Upper lobe of left lung (tissue), 6 donors: ENCODE measurements around the gene CTCF. TPM values are rescaled to one million over a fixed set of nuclear protein-coding genes. Genes with fewer than 3 reads are reported as not detected.

ENCODE experiments used
- ATAC-seq, 2 donors: fragments of 200-7000 bp; cut with Tn5 transposase; one replicate each; pipeline ENCODE4 v1.9.1; 2022; ENCODE audit warnings: mild to moderate bottlenecking in 2 of 2, moderate library complexity in 2 of 2; ENCODE audit not compliant: low FRiP score in 2 of 2
- DNase-seq, 2 donors: peaks; one replicate each; pipeline ENCODE4 v3.0.0-alpha.2; 2019 to 2020
- H3K27ac ChIP-seq, 4 donors: fragments of 200-600 bp; sonication (generic); one replicate each; pipeline ENCODE4 v1.5.1; 2016 to 2019
- H3K27me3 ChIP-seq, 4 donors: fragments of 200-600 bp; sonication (generic); one replicate each; pipeline ENCODE4 v1.5.1; 2017 to 2019
- H3K36me3 ChIP-seq, 4 donors: fragments of 200-600 bp; sonication (generic); one replicate each; pipeline ENCODE4 v1.5.1; 2016 to 2019
- H3K4me1 ChIP-seq, 4 donors: fragments of 200-600 bp; sonication (generic); one replicate each; pipeline ENCODE4 v1.5.1; 2018 to 2019
- H3K4me3 ChIP-seq, 4 donors: fragments of 200-600 bp; sonication (generic); one replicate each; pipeline ENCODE4 v1.5.1; 2017 to 2019; ENCODE audit warnings: mild to moderate bottlenecking in 2 of 4, moderate library complexity in 1 of 4
- H3K9me3 ChIP-seq, 4 donors: fragments of 200-600 bp; sonication (generic); one replicate each; pipeline ENCODE4 v1.5.1; 2018 to 2019
- EP300 ChIP-seq, 4 donors: sonication (generic); formaldehyde crosslinking; IDR thresholded peaks; one replicate each; pipeline ENCODE4 v1.5.1; 2017; ENCODE audit warnings: antibody characterized with exemption in 4 of 4, control low read depth in 2 of 4
- POLR2A ChIP-seq, 4 donors: fragments of 450-650 bp; IDR thresholded peaks; one replicate each; pipeline ENCODE4 v1.5.1; 2016 to 2017; ENCODE audit warnings: antibody characterized with exemption in 4 of 4, mild to moderate bottlenecking in 2 of 4
- POLR2AphosphoS5 ChIP-seq, 2 donors: sonication (generic); formaldehyde crosslinking; IDR thresholded peaks; one replicate each; pipeline ENCODE4 v1.5.1; 2017; ENCODE audit warnings: antibody characterized with exemption in 2 of 2
- WGBS, 2 donors: methylation state at CpG; one replicate each; pipeline ENCODE4 v1.1.5; 2017 to 2018; 5-methylcytosine and 5-hydroxymethylcytosine counted together
- total RNA-seq, 6 donors: library from RNA; depleted of rRNA in 4 of 6; stranded (reverse); fragments of >200 nt in 4 of 6; gene quantifications; one replicate each; pipeline versions ENCODE4 v1.1.0 to v1.2.1, GENCODE V29; 2016 to 2021
- TF ChIP-seq, protein P1 (sequence below), 6 experiments: fragments of 450-650 bp in 4 of 6; fragments of 200-600 bp in 2 of 6; sonication (generic) in 2 of 6; IDR thresholded peaks; one replicate each; pipeline ENCODE4 v1.5.1; 2016 to 2019; ENCODE audit warnings: antibody characterized with exemption in 6 of 6
- donor health status: DM: no; HTN: no; CAD: no; lungs with moderate emphysema.
- donor health status: DM: no; HTN: yes; CAD: no; lungs with severe emphysema.

The CTCF gene
- total RNA-seq, 6 donors from 2014 or later = 29.7 to 42.6 (median 34.2) TPM

DNA sequence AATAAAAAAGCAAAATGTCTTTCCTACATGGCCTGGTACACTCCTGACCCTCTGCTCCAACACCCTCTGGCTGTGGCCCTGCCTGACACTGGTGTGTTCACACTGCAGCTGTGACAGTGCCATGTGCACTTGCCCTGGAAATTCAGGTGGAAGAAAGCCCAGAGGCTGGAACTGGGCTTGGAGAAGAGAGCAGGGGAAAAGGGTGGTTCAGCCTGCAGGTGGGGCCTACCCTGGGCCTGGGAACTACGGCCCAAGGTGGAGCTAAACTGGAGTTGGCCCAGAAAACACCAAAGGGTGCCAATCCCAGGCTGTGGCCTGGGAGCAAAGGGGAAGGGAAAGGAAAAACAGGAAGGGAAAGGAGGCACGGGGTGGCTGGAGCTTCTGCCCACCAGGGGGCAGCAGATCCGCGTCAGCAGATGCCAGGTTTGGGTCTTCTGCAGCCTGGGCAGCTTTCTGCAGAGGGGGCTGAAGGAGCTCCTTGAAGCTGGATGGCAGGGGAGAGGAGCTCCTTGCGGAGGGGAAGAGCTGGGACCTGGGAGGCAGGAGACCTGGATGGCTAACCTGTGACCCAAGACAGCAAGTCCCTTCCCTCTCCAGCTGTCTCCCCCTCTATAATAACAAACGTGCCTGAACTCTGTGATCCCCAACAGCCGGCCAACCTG, 15.4 kb upstream of the CTCF start:
- Histone ChIP-seq H3K27ac (peak overlapping the region; percentile 19 to 67 (median 54)), H3K4me1 (peaks cover 21 to 60% (median 57%) of the 10 kb centered on the region in 4 donors)
- peak; percentile 70 to 86 for DNase-seq

GRCh38 chr16:67547423-67548264, 14.7 kb upstream of the CTCF start:
- peak in 1 of 2 donors; percentile 5 for ATAC-seq
- H3K36me3 ChIP-seq = peaks cover 18 to 62% (median 51%) of the 10 kb centered on the region in 4 donors

More for the DNA sequence above, 15.4 kb upstream of the CTCF start:
- peak; percentile 67 to 80 for ATAC-seq
- H3K27me3 ChIP-seq = no peaks in the 10 kb centered on the region
- no peaks in the 10 kb centered on the region for H3K9me3 ChIP-seq
- TF ChIP-seq POLR2AphosphoS5 (IDR thresholded peaks at IDR 0.05) (peak in 1 of 2 donors; percentile 27), POLR2A (IDR thresholded peaks at IDR 0.05) (no peak)
- TF ChIP-seq, protein P1, sequence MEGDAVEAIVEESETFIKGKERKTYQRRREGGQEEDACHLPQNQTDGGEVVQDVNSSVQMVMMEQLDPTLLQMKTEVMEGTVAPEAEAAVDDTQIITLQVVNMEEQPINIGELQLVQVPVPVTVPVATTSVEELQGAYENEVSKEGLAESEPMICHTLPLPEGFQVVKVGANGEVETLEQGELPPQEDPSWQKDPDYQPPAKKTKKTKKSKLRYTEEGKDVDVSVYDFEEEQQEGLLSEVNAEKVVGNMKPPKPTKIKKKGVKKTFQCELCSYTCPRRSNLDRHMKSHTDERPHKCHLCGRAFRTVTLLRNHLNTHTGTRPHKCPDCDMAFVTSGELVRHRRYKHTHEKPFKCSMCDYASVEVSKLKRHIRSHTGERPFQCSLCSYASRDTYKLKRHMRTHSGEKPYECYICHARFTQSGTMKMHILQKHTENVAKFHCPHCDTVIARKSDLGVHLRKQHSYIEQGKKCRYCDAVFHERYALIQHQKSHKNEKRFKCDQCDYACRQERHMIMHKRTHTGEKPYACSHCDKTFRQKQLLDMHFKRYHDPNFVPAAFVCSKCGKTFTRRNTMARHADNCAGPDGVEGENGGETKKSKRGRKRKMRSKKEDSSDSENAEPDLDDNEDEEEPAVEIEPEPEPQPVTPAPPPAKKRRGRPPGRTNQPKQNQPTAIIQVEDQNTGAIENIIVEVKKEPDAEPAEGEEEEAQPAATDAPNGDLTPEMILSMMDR (IDR thresholded peaks at IDR 0.05) = peak; percentile 83 to 93 (median 92)
- H3K4me3 ChIP-seq = no peak overlapping the region
- peaks cover 21 to 69% (median 57%) of the 10 kb centered on the region in 4 donors for H3K36me3 ChIP-seq
- 7 to 13% methylated on average over 6 to 7 of the region's 7 CpGs for WGBS, 2 donors

GRCh38 chr16:67548265-67549126, 13.8 kb upstream of the CTCF start:
- Histone ChIP-seq H3K36me3 (peaks cover 14 to 53% (median 43%) of the 10 kb centered on the region in 4 donors), H3K9me3 (no peaks in the 10 kb centered on the region)
- no peak for ATAC-seq

More at GRCh38 chr16:67547423-67548264, 14.7 kb upstream of the CTCF start:
- Histone ChIP-seq H3K4me1 (peaks cover 22 to 57% (median 56%) of the 10 kb centered on the region in 4 donors), H3K4me3 (no peak overlapping the region), H3K27ac (peak overlapping the region; percentile 19 to 67 (median 54)), H3K27me3 (no peaks in the 10 kb centered on the region), H3K9me3 (no peaks in the 10 kb centered on the region)
- WGBS, 2 donors = 40 to 48% methylated on average over 12 to 16 of the region's 16 CpGs
- no peak for DNase-seq
- TF ChIP-seq EP300 (IDR thresholded peaks at IDR 0.05) (no peak), POLR2AphosphoS5 (IDR thresholded peaks at IDR 0.05) (peak in 1 of 2 donors; percentile 17), POLR2A (IDR thresholded peaks at IDR 0.05) (peak in 1 of 4 donors; percentile 5)
- TF ChIP-seq, protein P1 (IDR thresholded peaks at IDR 0.05) = no peak

DNA sequence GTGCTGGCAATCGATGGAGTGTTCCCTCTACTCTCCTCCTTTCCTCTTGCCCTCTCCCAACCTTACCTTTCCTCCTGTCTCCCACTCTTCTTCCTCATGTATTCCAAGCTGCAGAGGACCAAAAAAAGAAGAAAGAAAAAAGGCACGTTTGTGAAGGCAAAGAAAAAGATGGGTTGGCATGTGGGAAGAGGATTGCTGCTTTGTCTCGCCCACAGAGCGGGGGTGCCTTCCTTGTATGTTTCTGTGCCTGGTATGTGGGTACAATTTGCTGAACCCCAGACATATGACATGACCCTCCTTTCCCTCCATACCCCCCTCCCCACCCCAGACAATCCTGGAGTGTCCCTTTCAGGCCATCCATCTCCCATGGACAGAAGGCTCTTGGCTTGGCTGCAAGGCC, 13.1 kb upstream of the CTCF start:
- TF ChIP-seq POLR2AphosphoS5 (IDR thresholded peaks at IDR 0.05) = no peak
- no peak for TF ChIP-seq EP300 (IDR thresholded peaks at IDR 0.05)
- TF ChIP-seq POLR2A (IDR thresholded peaks at IDR 0.05) = no peak
- TF ChIP-seq, protein P1 (IDR thresholded peaks at IDR 0.05) = no peak
- DNase-seq = no peak
- ATAC-seq = no peak
- Histone ChIP-seq H3K4me3 (no peak overlapping the region), H3K36me3 (peaks cover 11 to 46% (median 36%) of the 10 kb centered on the region in 4 donors), H3K27me3 (no peaks in the 10 kb centered on the region), H3K9me3 (no peaks in the 10 kb centered on the region), H3K4me1 (peaks cover 24 to 54% (median 45%) of the 10 kb centered on the region in 4 donors), H3K27ac (peak overlapping the region in 2 of 4 donors; percentile 7 to 67)
- 77 to 78% methylated on average over 4 of the region's 4 CpGs for WGBS, 2 donors

More at GRCh38 chr16:67548265-67549126, 13.8 kb upstream of the CTCF start:
- no peak for TF ChIP-seq POLR2AphosphoS5 (IDR thresholded peaks at IDR 0.05)
- TF ChIP-seq POLR2A (IDR thresholded peaks at IDR 0.05) = no peak
- TF ChIP-seq EP300 (IDR thresholded peaks at IDR 0.05) = no peak
- TF ChIP-seq, protein P1 (IDR thresholded peaks at IDR 0.05) = no peak
- 86 to 94% methylated on average over 2 to 4 of the region's 4 CpGs for WGBS, 2 donors
- peak overlapping the region in 3 of 4 donors; percentile 46 to 67 (median 61) for H3K27ac ChIP-seq
- H3K4me3 ChIP-seq = no peak overlapping the region
- no peak for DNase-seq
- H3K4me1 ChIP-seq = peaks cover 24 to 57% (median 53%) of the 10 kb centered on the region in 4 donors
- no peaks in the 10 kb centered on the region for H3K27me3 ChIP-seq
